ENCODE data around the gene SNCG. TPM values are rescaled to one million over a fixed set of nuclear protein-coding genes. Genes with fewer than 3 reads are reported as not detected.
"Not testable (repeated sequence)": the region's sequence is repeated elsewhere in the genome, so short reads cannot be mapped to it uniquely, and the experiment has no call there.

The SNCG gene
- total and polyA plus RNA-seq, 2 experiments from 2014 or later: 4.0 to 17.0 TPM

DNA sequence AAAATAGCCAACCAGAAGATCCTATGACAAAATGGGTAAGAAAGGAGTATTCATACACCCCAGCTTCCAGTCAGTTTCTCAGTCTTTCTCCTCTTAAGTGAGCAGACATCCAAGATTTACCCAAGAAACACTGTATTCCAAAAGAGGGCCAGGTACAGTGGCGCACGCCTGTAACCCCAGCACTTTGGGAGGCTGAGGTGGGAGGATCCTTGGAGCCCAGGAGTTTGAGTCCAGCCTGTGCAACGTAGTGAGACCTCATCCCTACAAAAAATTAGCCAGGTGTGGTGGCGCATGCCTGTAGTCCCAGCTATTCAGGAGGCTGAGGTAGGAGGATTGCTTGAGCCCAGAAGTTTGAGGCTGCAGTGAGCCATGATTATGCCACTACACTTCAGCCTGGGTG is 10.6 kb upstream of the SNCG start:
- not testable (repeated sequence) for ATAC-seq; DNase-seq (ENCODE audit: low spot score); H3K4me2 ChIP-seq; H4K20me1 ChIP-seq (replicated peaks; ENCODE audit: insufficient read depth); H3K4me3 ChIP-seq; H3K4me3 Mint-ChIP-seq; H3K36me3 ChIP-seq (ENCODE audit: insufficient read depth); H3K27ac ChIP-seq (ENCODE audit: low read depth); H3K9me2 ChIP-seq (ENCODE audit: insufficient read depth); H3K27me3 ChIP-seq (ENCODE audit: insufficient read depth); H3K27ac Mint-ChIP-seq; H3F3A ChIP-seq (replicated peaks; ENCODE audit: low read depth); H3K79me2 ChIP-seq (replicated peaks; ENCODE audit: insufficient read depth)
- Histone ChIP-seq H2AFZ (peak overlapping the region; percentile 23; the same call in 1 of the 2 replicates), H3K4me1 (ENCODE audit: insufficient read depth) (peaks cover 14% of the 10 kb centered on the region)
- peaks cover 31% of the 10 kb centered on the region for H3K27me3 Mint-ChIP-seq (ENCODE audit: insufficient read depth, low read depth, poor library complexity)
- H3K9me3 Mint-ChIP-seq: peaks cover 28% of the 10 kb centered on the region
- H3K4me1 Mint-ChIP-seq: peaks cover 17% of the 10 kb centered on the region
- peaks cover 30% of the 10 kb centered on the region for H3K36me3 Mint-ChIP-seq (ENCODE audit: low read depth)

- peaks cover 14% of the 10 kb centered on the region; the same call in 1 of the 2 replicates for H3K36me3 ChIP-seq (ENCODE audit: insufficient read depth)
- H3K9me2 ChIP-seq (ENCODE audit: insufficient read depth): no peaks in the 10 kb centered on the region
- H3F3A ChIP-seq (replicated peaks; ENCODE audit: low read depth): peaks cover 13% of the 10 kb centered on the region
- peaks cover 44% of the 10 kb centered on the region for H3K36me3 Mint-ChIP-seq (ENCODE audit: low read depth)
- no peak overlapping the region for H3K4me3 ChIP-seq
- no peak overlapping the region for H3K4me3 Mint-ChIP-seq
- H3K4me1 Mint-ChIP-seq: peaks cover 37% of the 10 kb centered on the region
- H3K27me3 ChIP-seq (ENCODE audit: insufficient read depth): no peaks in the 10 kb centered on the region
- DNase-seq (ENCODE audit: low spot score): no peak
- TF ChIP-seq ZNF462 (CRISPR knock-in tag; IDR thresholded peaks at IDR 0.05) (peak; percentile 65; the same call in 1 of the 2 replicates), EZH2phosphoT487 (IDR thresholded peaks at IDR 0.05; ENCODE audit: unreplicated experiment) (no peak)
- peaks cover 29% of the 10 kb centered on the region for H3K27me3 Mint-ChIP-seq (ENCODE audit: insufficient read depth, low read depth, poor library complexity)
- H3K27ac Mint-ChIP-seq: no peak overlapping the region
- H3K79me2 ChIP-seq (replicated peaks; ENCODE audit: insufficient read depth): no peaks in the 10 kb centered on the region
- H2AFZ ChIP-seq: 0 out of 2 replicates have a peak overlapping the region, but pooled peaks have one; percentile 52
- no peak overlapping the region for H3K4me2 ChIP-seq
- ATAC-seq: no peak
- peaks cover 35% of the 10 kb centered on the region for H3K4me1 ChIP-seq (ENCODE audit: insufficient read depth)
- no peak overlapping the region for H3K27ac ChIP-seq (ENCODE audit: low read depth)
- no peaks in the 10 kb centered on the region for H4K20me1 ChIP-seq (replicated peaks; ENCODE audit: insufficient read depth)
- H3K9me3 Mint-ChIP-seq: peaks cover 42% of the 10 kb centered on the region
These were observed 8.1 kb upstream of the SNCG start for GRCh38 chr10:86950349-86950748.
